Measurements from ENCODE around the gene AKR1D1. TPM values are rescaled to one million over a fixed set of nuclear protein-coding genes. Genes with fewer than 3 reads are reported as not detected.

AKR1D1 gene
- total and polyA plus RNA-seq, 2 of the 13 experiments (the other 11 are each of a cell fraction or from before 2014, with no cell fraction given): 6.9 to 37.0 TPM

DNA sequence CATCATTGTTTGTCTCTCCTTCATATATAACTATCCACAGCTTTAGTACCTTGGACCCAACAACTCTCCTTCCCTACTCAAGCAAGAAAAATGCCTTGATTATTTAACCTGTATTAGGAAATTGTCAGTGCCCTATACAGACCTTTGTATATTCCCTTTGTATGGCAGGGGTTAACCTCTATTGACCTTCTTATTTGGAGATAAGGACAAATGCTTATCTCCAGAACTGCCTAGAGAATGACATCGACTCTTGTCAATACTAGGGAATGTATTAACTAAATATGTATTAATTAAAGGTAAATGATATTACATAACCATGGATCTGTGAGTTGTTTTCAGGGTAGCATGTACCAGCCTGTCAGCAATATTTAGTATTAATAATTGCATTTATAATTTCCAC lies 10.4 kb upstream of the AKR1D1 start (continued):
- TF ChIP-seq TBL1XR1 (IDR thresholded peaks at IDR 0.05; ENCODE audit: borderline replicate concordance, low read length, partially characterized antibody) (no peak), ZSCAN9 (CRISPR knock-in tag; IDR thresholded peaks at IDR 0.05; ENCODE audit: borderline replicate concordance) (no peak), AKNA (CRISPR knock-in tag; IDR thresholded peaks at IDR 0.05; ENCODE audit: borderline replicate concordance) (no peak), ZNF720 (CRISPR knock-in tag; IDR thresholded peaks at IDR 0.05) (no peak), GATA4 (IDR thresholded peaks at IDR 0.05; ENCODE audit: borderline replicate concordance, low read depth) (peak; percentile 65), FIP1L1 (IDR thresholded peaks at IDR 0.05; ENCODE audit: borderline replicate concordance, insufficient read depth, low read depth, low read length) (no peak), ZNF232 (CRISPR knock-in tag; IDR thresholded peaks at IDR 0.05; ENCODE audit: borderline replicate concordance) (no peak), FOXJ3 (CRISPR knock-in tag; IDR thresholded peaks at IDR 0.05; ENCODE audit: borderline replicate concordance) (peak; percentile 67; the same call in 1 of the 2 replicates), SUZ12 (IDR thresholded peaks at IDR 0.05; ENCODE audit: low read depth, low read length) (no peak), RXRB (CRISPR knock-in tag; IDR thresholded peaks at IDR 0.05; ENCODE audit: borderline replicate concordance) (peak; percentile 26; the same call in 1 of the 2 replicates), SMC3 (IDR thresholded peaks at IDR 0.05; ENCODE audit: low read length) (no peak), ZNF749 (CRISPR knock-in tag; IDR thresholded peaks at IDR 0.05; ENCODE audit: borderline replicate concordance) (no peak), HOXA5 (CRISPR knock-in tag; IDR thresholded peaks at IDR 0.05) (no peak), POGZ (CRISPR knock-in tag; IDR thresholded peaks at IDR 0.05) (no peak), SRSF4 (IDR thresholded peaks at IDR 0.05; ENCODE audit: low read depth, low read length, poor library complexity, severe bottlenecking) (no peak), FOXP1 (IDR thresholded peaks at IDR 0.05) (no peak), FOXP1 (CRISPR knock-in tag; IDR thresholded peaks at IDR 0.05) (peak; percentile 73; the same call in 1 of the 2 replicates), ZNF292 (CRISPR knock-in tag; IDR thresholded peaks at IDR 0.05; ENCODE audit: borderline replicate concordance, low read depth) (no peak), TCF12 (IDR thresholded peaks at IDR 0.05) (no peak), TCF12 (CRISPR knock-in tag; IDR thresholded peaks at IDR 0.05) (no peak)
- TF ChIP-seq, protein P1, sequence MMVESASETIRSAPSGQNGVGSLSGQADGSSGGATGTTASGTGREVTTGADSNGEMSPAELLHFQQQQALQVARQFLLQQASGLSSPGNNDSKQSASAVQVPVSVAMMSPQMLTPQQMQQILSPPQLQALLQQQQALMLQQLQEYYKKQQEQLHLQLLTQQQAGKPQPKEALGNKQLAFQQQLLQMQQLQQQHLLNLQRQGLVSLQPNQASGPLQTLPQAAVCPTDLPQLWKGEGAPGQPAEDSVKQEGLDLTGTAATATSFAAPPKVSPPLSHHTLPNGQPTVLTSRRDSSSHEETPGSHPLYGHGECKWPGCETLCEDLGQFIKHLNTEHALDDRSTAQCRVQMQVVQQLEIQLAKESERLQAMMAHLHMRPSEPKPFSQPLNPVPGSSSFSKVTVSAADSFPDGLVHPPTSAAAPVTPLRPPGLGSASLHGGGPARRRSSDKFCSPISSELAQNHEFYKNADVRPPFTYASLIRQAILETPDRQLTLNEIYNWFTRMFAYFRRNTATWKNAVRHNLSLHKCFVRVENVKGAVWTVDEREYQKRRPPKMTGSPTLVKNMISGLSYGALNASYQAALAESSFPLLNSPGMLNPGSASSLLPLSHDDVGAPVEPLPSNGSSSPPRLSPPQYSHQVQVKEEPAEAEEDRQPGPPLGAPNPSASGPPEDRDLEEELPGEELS (CRISPR knock-in tag; IDR thresholded peaks at IDR 0.05): peak; percentile 74
- TF ChIP-seq, protein P2, sequence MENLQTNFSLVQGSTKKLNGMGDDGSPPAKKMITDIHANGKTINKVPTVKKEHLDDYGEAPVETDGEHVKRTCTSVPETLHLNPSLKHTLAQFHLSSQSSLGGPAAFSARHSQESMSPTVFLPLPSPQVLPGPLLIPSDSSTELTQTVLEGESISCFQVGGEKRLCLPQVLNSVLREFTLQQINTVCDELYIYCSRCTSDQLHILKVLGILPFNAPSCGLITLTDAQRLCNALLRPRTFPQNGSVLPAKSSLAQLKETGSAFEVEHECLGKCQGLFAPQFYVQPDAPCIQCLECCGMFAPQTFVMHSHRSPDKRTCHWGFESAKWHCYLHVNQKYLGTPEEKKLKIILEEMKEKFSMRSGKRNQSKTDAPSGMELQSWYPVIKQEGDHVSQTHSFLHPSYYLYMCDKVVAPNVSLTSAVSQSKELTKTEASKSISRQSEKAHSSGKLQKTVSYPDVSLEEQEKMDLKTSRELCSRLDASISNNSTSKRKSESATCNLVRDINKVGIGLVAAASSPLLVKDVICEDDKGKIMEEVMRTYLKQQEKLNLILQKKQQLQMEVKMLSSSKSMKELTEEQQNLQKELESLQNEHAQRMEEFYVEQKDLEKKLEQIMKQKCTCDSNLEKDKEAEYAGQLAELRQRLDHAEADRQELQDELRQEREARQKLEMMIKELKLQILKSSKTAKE (CRISPR knock-in tag; IDR thresholded peaks at IDR 0.05; ENCODE audit: borderline replicate concordance): no peak

All from HepG2 (cell line).